Forelimb muscle (tissue), 1 donor: ENCODE results near the gene USP44. TPM values are rescaled to one million over a fixed set of nuclear protein-coding genes. Genes with fewer than 3 reads are reported as not detected.

ENCODE experiments used
- polyA plus RNA-seq: library from polyadenylated mRNA; unstranded; fragments of 120-200 nt; gene quantifications from one replicate; pipeline ENCODE4 v1.2.1, GENCODE V29; 2013; ENCODE audit not compliant: insufficient read length

The USP44 gene
- polyA plus RNA-seq, 1 donor: 1.00 TPM

Other genes starting within 250 kb of the USP44 start
- gene METAP2, start 77.3 kb downstream of the USP44 start, polyA plus RNA-seq: 123 TPM
- gene NTN4, start 239.3 kb upstream of the USP44 start, polyA plus RNA-seq: 43.1 TPM